NCI-H2081 (cell line): Measurements from ENCODE around the gene POMT2.
A peak's percentile ranks its signal among the peaks of the same experiment; 100 is the strongest.
"Not testable (repeated sequence)": the region's sequence is repeated elsewhere in the genome, so short reads cannot be mapped to it uniquely, and the experiment has no call there.

Experiments used
- DNase-seq, 2 experiments: peaks; one replicate each; lab custom pipeline; 2025; lab: John Stamatoyannopoulos, UW

The POMT2 gene

DNA sequence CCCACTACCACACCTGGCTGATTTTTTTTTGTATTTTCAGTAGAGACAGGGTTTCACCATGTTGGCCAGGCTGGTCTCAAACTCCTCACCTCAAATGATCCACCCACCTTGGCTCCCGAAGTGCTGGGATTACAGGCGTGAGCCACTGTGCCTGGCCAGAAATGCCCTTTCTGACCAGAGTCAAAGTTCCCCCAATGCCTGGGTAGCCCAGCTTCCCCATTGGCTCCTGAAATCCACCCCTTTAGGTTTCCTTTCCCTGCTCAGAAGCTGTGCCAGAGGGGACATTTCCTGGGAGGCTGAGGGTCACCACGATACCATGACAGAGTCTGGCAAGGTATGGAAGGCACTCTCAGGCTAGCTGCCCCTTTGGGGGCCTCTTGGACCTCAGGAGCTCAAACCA is 3.6 kb upstream of the POMT2 start:
- no peak for DNase-seq

DNA sequence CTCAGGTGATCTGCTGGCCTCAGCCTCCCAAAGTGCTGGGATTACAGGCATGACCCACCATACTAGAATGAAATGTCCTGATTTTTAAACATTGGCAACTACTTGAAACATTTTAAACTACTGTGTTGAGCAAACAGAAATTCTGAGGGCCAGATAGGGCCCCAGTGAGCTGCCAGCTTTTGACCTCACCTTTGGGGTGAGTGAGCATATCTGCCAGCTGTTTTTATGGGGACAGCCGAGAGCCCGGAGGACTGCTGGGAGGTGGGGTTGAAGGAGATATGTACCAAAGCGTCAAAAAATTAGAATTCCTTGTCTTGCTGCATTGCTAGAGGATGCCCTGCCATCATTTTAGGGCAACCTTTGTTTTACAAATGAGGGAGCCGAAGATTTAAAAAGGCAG is 2.9 kb upstream of the POMT2 start:
- no peak for DNase-seq

DNA sequence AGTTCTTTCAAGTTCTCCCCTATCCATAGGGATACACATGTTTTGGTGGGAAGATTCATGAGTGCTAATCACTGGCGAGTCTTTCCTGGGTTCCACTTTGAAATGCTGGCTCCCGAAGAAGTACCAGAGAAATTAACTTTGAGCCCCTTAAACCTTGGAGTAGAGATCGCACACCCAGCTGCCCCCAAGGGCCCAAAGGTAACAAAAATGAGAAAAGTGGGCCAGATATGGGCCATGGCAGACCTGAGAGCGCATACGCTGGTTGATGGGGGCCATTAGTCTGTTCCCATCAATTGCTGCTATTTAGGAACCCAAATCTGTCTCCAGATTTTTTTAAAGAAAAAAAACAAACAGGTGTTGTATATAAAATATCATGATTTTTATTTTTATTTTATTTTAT is 2.3 kb upstream of the POMT2 start:
- no peak for DNase-seq

DNA sequence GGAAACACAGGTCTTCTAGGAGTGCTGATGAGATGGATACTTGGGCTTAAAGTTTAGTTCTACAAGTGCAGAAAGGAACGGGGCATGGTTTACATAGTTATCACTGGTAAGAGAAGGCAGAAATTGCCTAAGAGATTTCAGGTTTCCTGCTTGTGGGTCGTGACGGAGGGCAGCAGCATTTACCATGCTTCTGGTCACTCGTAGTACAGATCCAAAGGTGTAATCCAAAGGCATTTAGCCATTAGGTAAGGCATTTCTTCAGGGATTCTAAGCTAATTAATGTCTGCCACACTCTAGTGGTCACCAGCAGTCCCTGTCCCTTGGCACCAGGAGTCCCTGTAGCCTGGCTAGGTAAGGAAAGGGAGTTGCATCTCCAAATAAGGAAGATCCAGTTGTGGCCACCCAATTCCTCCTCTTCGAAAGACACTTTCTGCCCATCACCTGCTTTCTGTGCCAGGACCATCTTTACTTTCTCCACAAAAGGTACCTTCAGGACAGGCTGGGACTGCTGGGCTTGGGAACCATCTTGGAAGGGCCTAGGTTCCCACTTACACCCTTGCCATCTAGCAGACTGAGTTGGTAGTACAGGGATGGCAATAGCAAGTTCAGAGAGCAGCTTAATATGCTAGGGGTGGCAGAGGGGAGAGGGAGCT is 1.7 kb upstream of the POMT2 start:
- DNase-seq, result no peak

DNA sequence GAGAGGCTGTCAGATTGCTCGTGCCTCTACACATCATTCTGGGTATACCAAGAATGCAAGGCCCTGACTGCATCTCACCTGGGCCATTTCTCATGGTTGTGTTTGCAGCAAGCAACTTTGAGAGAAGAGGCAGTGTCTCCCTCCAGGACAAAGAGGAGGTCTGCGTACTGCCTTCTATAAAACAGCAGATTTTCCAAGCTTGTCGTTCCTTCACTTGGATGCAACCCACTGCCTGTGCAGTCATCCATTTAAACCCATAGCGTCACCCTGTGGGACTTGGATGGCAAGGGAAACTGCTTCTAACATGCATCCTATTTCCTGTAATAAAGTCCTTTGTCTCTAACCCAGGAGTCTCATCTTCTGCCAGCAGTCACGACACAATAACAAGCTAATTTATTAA is 1.3 kb downstream of the POMT2 start:
- no peak for DNase-seq

DNA sequence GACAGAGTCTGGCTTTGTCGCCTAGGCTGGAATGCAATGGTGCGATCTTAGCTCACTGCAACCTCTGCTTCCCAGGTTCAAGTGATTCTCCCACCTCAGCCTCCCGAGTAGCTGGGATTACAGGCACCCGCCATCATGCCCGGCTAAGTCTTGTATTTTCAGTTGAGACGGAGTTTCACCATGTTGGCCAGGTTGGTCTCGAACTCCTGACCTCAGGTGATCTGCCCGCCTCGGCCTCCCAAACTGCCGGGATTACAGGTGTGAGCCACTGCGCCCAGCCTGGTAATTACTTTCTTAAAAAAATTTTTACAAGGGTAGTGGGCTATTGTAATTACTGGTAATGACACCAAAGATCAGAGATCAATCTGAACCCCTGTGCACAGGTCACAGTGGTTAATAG is 1.9 kb downstream of the POMT2 start:
- not testable (repeated sequence) for DNase-seq

DNA sequence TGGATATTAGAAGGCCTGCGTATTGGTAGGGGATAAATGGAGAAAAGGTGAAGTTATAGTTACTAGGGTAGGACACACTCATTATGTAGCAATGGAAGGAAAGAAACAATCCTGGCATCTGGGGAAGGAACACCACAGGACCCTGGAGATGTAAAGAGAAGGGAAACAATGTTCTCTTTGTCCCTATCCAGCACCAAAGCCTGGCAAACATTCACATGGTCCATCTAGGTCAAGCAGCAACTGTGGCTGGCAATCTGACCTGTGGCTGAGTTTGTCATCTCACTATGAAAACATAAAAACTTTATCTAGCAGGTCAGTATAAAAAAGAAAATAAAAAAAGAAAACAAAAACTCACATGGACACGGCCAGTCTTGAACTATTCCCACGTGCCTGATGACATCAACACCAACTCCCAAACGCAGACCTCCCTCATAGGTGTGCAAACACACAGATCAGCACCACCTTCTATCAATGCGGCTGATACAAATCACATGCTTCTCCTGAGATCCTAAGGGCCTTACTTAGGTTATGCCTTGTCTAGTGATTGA is 2.6 kb downstream of the POMT2 start:
- no peak for DNase-seq

DNA sequence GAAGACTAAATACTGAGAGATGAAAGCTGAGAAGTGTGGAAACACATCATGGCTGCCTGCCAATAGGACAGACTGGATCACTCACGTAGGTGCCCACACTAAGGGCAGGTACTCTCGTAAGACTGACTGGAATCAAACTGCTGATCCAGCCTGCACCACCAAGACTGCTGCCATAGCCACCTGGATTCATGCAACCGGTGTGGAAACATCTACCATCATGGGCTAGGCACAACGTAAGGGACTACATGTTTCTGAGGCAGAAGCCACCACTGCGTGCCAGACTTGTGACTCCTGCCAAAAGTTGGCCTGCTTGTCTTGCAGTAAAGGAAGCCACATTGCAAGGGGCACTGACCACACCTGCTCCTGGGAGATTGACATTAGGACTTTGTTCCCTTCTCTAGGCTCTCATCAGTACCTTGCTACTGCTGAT is 3.8 kb downstream of the POMT2 start:
- no peak for DNase-seq

DNA sequence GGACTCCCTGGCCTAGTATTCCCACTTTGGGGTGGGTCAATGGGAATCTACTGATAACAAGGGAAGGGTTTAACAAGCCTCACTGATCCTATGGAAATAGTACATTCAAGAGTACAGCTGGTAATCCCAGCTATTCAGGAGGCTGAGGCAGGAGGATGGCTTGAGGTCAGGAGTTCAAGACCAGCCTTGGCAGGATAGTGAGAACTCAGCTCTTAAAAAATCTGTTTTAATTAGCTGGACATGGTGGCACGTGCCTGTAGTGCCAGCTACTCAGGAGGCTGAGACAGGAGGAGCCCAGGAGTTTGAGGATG is 4.5 kb downstream of the POMT2 start:
- DNase-seq, result no peak

DNA sequence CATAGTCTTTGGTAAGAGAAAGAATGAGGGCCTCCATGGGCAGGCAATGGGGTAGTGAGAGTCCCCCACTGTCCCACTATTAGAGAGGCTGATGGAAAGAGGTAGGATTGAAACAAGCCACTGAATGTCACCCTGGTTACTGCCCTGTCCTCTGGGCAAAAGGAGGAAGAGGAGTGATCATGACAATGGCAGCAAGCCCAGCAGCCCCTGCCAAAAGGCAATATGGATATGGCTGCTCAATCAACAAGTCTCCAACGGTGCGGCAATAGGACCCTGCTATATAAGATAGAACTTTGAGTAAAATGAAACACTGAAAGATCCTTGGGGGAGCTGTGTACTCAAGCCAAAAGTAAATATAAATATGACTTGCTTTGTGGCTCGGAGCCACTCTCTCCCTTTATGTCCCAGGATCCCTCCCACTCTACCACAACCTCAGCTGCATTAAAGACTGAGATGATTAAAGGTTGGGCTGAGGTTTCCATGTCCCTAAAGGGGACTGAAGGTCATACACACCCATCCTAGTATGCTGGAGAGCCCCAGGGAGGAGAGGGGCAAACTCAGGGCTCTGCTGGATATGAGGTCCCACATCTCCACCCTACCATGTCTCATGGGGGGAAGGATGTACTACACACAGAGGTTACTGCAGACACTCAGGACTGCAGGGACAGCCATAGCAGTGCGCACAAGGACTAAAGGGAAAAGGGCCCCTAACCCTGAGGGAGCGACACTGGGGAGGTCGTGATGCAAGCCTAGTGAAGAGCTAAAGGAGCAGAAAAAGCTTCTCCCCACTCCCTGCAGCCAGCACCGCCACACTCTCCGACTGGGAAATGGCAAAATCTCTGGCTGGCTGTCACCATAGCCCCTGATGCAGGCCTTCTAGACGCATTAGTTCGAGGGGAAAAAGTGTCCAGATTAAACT is 5.9 kb downstream of the POMT2 start:
- DNase-seq, result peak in 1 of 2 experiments; percentile 22

DNA sequence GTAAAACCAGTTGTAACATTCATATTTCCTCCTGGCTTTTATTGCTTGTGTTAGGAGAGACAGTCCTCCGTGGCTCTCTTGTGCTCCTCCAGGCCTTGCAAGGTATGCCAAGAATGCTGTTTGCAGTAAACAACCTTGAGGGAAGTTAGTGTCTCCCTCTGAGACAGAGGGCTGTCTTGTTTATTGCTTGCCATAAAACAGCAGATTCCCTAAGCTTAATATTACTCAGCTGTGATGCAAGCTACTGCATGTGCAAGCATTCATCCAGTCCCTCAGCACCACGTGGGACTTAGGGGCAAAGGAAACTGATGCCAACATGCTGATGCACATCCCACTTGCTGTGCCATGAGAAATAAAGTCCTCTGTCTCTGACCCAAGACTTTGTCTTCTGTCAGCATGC is 6.6 kb downstream of the POMT2 start:
- DNase-seq, result no peak

DNA sequence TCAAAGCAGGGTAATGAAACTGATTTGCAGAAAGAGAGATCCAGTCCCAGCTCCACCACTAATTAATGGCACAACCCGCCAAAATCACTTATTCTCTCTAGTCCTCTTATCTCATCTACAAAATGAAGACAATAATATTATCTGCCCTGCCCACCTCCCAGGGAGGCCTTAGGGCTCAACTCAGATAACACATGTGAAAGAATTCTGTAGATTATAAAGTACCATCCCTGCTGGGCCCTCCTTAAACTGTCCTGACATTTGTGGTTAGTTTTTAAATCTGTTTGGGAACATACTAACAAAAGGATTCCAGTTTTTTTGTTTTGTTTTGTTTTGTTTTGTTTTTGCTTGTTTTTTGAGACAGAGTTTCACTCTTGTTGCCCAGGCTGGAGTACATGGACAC is 7.3 kb downstream of the POMT2 start:
- no peak for DNase-seq

DNA sequence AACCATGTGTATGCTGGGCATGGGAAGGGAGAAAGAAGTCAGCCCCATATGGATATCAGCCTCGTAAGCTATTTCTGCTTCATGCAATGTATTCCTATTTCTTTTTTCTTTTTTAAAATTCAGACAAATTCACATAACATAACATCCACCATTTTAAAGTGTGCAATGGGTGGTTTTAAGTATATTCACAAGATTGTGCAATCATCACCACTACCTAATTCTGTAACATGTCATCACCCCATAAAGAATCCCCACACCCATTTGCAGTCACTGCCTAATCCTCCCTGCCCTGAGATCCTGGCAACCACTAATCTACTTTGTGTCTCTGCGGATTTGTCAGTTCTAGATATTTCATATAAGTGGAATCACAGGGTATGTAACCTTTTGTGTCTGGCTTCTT is 9.5 kb downstream of the POMT2 start:
- DNase-seq, result no peak

DNA sequence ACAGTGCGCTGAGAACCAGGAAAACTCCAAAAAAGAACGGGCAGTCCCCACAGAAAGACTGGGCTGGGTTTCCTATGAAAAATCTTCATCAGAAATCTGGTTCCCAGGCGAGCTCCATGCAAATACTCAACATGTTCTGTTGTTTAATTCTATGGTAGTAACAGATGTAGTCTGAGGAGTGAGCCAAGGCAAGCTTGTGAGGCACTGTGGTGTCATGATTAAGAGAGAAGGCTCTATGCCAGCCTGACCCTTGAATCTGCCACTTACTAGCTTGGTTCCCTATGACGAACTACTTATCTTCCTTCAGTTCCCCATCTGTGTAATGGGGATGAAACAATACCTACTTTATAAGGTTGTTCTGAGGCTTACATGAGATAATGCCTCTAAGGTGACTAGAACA is 10.7 kb downstream of the POMT2 start:
- DNase-seq, result no peak

DNA sequence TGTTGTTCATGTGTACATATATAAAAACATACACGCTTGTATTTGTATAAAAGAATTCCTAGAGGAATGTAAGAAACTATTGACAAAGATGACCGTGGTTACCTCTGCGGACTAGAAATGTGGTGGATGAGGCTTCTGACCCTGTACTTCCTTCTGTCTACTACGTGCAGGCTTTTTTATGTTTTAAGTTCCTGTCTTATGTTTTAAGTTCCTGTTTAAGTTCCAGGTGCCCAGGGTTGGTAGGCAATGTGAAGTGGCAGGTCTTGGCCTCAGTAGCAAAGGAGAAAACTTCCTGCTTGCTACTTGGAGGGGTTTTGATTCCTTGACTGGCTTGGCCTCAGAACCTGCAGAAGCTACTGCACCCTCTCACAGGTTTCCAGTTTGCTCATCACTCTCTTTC is 11.6 kb downstream of the POMT2 start:
- DNase-seq, result no peak

DNA sequence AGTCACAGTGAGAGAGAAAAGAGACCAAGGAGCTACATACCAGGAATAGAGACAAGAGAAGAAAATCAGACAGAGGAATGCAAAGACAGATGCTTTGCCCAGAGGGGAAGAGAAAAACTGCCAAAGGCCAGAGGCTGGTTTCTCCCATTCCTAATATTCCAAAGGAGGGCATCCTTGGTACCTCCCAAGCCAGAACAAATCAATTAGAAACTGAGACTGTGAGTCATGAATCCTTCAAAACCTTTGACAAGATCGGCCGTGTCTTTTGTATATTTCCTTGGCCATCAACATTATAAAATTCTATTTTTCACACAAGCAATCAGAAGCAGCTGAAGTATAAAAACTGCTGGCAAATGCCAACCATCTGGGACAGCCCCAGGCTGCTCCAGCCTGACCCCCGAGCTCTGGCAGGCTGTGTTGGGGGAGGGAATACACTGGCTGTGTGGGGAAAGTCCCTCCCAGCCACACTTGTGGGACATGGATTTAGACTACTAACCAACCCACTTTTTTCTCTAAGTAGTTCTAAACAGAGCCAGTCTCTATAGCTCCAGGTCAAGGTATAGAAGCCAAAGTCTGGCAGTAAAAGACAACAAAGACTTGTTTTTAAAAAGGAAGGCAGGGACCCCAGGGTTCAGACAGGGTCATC is 13.7 kb downstream of the POMT2 start:
- DNase-seq, result no peak

DNA sequence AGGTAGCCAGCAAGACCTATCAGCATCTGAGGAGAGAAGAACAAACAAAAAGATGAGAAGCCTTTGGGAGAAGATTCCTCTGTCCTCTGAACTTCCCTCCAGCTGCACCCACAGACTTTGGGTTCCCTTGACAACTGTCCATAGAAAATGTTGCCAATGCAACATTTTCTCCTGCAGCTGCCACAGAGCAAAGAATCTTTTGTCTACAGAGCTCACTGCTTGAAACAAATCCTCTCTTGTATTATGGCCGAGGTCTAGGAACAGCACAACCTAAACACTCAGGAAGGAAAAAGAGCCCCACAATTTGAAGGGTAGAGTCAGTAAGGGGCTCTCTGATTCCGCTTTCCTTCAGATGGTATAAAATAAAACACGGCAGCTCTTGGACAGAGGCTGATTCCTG is 14.3 kb downstream of the POMT2 start:
- no peak for DNase-seq

DNA sequence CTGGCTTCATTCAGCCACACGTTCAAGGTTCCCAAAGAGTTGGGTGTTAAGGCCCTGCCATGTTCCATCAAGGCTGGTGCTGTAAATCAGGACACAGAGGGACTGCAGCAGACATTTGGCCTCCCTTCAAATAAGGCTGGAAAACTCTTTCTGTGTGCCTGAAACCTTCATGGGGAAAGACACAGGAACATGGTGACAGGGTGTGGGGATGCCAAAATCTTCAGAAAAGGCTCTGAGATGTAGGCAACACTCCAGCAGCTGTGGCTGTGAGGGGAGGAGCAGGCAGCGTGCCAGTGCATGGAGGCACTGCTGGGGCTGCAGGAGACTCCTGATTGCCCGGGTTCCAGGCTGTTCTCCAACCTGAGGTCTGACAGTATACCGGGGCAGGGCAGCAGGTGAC is 15.0 kb downstream of the POMT2 start:
- no peak for DNase-seq

DNA sequence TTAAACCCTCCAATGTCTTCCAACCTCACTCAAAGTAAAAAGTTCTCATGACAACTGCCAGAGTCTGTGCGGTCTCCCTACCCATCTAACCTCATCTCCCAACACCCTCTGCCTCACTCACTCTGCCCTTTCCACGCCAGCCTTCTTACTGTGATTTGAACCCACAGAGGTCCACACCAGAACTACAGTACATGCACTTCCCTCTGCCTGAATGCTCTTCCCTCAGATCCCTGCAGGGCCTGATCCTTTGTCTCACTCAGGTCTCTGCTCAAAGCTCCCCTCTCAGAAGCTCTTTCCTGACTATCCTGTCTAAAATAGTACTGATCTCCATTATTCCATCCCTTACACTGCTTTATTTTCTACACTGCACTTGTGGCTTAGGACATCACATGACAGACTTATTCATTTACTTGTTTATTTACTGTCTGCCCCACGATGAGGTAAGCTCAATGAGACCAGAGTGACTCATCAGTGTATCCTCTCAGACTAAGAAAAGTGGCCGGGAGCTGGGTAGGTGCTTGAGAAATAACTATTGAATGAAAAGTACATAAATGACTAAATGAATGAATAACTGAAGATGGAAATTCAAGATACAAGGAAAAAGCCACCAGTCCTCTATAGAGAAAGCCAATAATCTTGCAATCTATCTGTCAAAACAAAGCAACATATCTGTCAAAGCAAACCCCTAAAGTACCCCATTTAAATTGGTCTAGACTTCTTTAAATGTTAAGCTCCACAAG is 17.1 kb downstream of the POMT2 start:
- peak in 1 of 2 experiments; percentile 29 for DNase-seq

DNA sequence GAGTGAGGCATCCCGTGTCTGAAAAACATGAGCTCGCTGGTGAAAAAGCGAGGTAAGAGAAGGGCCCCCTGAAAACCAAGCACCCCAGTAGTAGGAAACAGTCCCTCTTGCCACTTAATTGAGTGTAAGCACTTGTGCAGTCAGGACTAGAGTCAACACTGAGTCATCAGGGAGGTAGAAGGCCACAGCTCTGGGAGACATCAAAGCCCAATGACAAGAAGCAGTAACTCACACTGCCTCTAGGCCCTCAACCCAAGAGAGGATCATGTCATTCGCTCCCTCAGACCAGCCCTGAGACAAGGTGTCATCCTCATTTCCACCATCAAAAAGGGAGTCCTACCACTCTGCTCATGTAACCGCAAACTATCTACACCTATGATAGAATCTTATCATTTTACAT is 17.8 kb downstream of the POMT2 start:
- DNase-seq, result no peak

DNA sequence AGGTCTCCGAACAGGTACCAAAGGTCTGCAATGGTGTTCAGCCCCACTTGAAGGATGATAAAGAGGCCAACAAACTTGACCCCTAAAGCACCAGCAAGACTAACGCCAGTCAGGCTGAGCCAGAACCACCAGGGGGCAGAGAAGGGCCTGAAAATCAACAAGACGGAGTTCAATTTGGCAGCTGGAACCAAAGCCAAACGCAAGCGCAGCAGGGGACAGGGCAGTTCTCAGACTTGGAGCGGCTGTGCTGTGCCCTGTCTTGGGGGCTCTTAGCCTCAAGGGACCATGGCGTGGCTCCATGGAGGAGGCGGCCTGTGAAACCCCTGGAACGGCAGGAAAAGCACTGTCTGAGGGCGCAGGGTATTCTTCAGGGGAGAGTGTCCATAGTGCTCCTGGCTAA is 19.6 kb downstream of the POMT2 start:
- peak; percentile 47 to 53 for DNase-seq

DNA sequence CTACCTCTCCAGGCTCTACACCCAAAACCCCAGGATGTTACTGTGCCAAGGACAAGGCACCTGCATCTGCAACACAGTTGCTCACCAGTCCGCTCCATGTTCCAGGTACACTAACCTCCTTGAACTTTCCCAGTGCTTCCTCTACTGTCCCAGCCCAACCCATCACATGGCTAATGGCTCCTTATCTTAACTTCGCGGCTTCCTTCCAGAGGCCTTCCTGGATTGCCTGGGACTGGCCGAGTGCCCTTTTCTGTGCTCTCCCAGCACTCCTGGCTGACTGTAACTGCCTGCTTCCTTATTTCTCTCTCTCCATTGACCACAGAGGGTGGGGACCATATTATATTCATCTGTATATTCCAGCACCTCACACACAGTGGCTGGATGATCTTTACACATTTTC is 20.9 kb downstream of the POMT2 start:
- DNase-seq, result no peak
